Calu3 (cell line): ENCODE results near the gene IQCC. TPM values are rescaled to one million over a fixed set of nuclear protein-coding genes. Genes with fewer than 3 reads are reported as not detected.

ENCODE experiments used
- BruUV-seq: library from RNA; stranded (reverse); fragments of 400-500 nt; replicated peaks from 2 replicates; lab custom pipeline; 2021; lab: Mats Ljungman, UMichigan
- CTCF ChIA-PET: fragments of 300-600 bp; sonication (Branson Sonifier 250); formaldehyde crosslinking; loops from one replicate; lab custom pipeline; 2022; ENCODE audit warnings: antibody characterized with exemption; lab: Charles Lee
- DNase-seq: peaks from one replicate; pipeline ENCODE4 v3.0.0; 2022
- H3K27ac Mint-ChIP-seq: one replicate; pipeline ENCODE4 v1.8.0; 2022; ENCODE audit warnings: mixed read lengths; ENCODE audit not compliant: unreplicated experiment
- H3K27me3 Mint-ChIP-seq: one replicate; pipeline ENCODE4 v1.8.0; 2022; ENCODE audit warnings: mixed read lengths; ENCODE audit not compliant: unreplicated experiment
- H3K36me3 Mint-ChIP-seq: one replicate; pipeline ENCODE4 v1.8.0; 2022; ENCODE audit warnings: mild to moderate bottlenecking, moderate library complexity, mixed read lengths; ENCODE audit not compliant: insufficient read depth, unreplicated experiment
- H3K4me1 Mint-ChIP-seq: one replicate; pipeline ENCODE4 v1.8.0; 2022; ENCODE audit warnings: mild to moderate bottlenecking, low read depth, mixed read lengths; ENCODE audit not compliant: unreplicated experiment
- H3K4me3 Mint-ChIP-seq: one replicate; pipeline ENCODE4 v1.8.0; 2022; ENCODE audit warnings: mild to moderate bottlenecking, low read depth, moderate library complexity, mixed read lengths; ENCODE audit not compliant: unreplicated experiment
- H3K9me3 Mint-ChIP-seq: one replicate; pipeline ENCODE4 v1.8.0; 2022; ENCODE audit warnings: low read depth, mixed read lengths; ENCODE audit not compliant: unreplicated experiment
- CTCF ChIP-seq: fragments of 200-600 bp; IDR thresholded peaks from one replicate; pipeline ENCODE4 v1.8.0; 2022; ENCODE audit warnings: antibody characterized with exemption; ENCODE audit not compliant: unreplicated experiment
- intact Hi-C: fragments of 100-400 bp; cut with micrococcal nuclease; formaldehyde crosslinking; loops from one replicate; pipeline ENCODE4 v1.10.0; 2022; ENCODE audit not compliant: unreplicated experiment
- total RNA-seq: library from RNA; stranded (reverse); gene quantifications from 2 replicates; pipeline ENCODE4 v1.2.3, GENCODE V29; 2022

The IQCC gene
- total RNA-seq, 1 experiment from 2014 or later = 7.6 TPM

- intact Hi-C loops = no loop called here
- Mint-ChIP-seq H3K27me3 (no peaks in the 10 kb centered on the region), H3K36me3 (peaks cover 42% of the 10 kb centered on the region), H3K4me1 (no peaks in the 10 kb centered on the region), H3K9me3 (no peaks in the 10 kb centered on the region), H3K4me3 (no peak overlapping the region), H3K27ac (peak overlapping the region; percentile 10)
- CTCF ChIA-PET = interaction anchor here (0.7 kb wide), 1 partner anchor 27 kb away, joined by 3 read pairs; the partner anchor contains the start of gene IQCC
- no peak for TF ChIP-seq CTCF
- no TSS peak for BruUV-seq
- no peak for DNase-seq
Observed at GRCh38 chr1:32231843-32232432, 26.5 kb downstream of the IQCC start.

- Mint-ChIP-seq H3K36me3 (peaks cover 35% of the 10 kb centered on the region), H3K27ac (peak overlapping the region; percentile 10), H3K4me3 (no peak overlapping the region), H3K27me3 (no peaks in the 10 kb centered on the region), H3K4me1 (no peaks in the 10 kb centered on the region), H3K9me3 (no peaks in the 10 kb centered on the region)
- CTCF ChIA-PET = no interaction called here
- no peak for DNase-seq
- no TSS peak for BruUV-seq
- intact Hi-C loops = no loop called here
- no peak for TF ChIP-seq CTCF
Observed at GRCh38 chr1:32232558-32233304, 27.3 kb downstream of the IQCC start.

GRCh38 chr1:32234792-32235191 lies 29.3 kb downstream of the IQCC start:
- Mint-ChIP-seq H3K27me3 (no peaks in the 10 kb centered on the region), H3K4me3 (no peak overlapping the region), H3K9me3 (no peaks in the 10 kb centered on the region), H3K36me3 (peaks cover 19% of the 10 kb centered on the region), H3K4me1 (no peaks in the 10 kb centered on the region), H3K27ac (no peak overlapping the region)
- DNase-seq = no peak
- no peak for TF ChIP-seq CTCF
- CTCF ChIA-PET = interaction anchor here (0.7 kb wide), 1 partner anchor 11 kb away, joined by 3 read pairs; no protein-coding TSS in a partner anchor
- no TSS peak for BruUV-seq
- intact Hi-C loops = no loop called here

- no peaks in the 10 kb centered on the region for H3K4me1 Mint-ChIP-seq
- TF ChIP-seq CTCF = no peak
- no peak overlapping the region for H3K27ac Mint-ChIP-seq
- CTCF ChIA-PET = interaction anchor here (0.5 to 1.6 kb wide), 2 partner anchors 16 to 82 kb away, joined by 3 to 7 read pairs; no protein-coding TSS in a partner anchor
- peak overlapping the region; percentile 88 for H3K4me3 Mint-ChIP-seq
- H3K36me3 Mint-ChIP-seq = peaks cover 15% of the 10 kb centered on the region
- no peaks in the 10 kb centered on the region for H3K9me3 Mint-ChIP-seq
- intact Hi-C loops = no loop called here
- DNase-seq = no peak
- BruUV-seq = no TSS peak
- H3K27me3 Mint-ChIP-seq = no peaks in the 10 kb centered on the region
Observed at GRCh38 chr1:32239337-32239736, 33.9 kb downstream of the IQCC start.
